Parathyroid adenoma (tissue), 2 donors: Measurements from ENCODE around the gene BLOC1S5.
A peak's percentile ranks its signal among the peaks of the same experiment; 100 is the strongest.

ENCODE experiments used
- H2AFZ ChIP-seq: fragments of 300-600 bp; sonication (generic); one replicate; pipeline ENCODE4 v1.7.0; 2017; ENCODE audit warnings: antibody characterized with exemption, mild to moderate bottlenecking
- H3K27ac ChIP-seq: fragments of 300-600 bp; sonication (generic); one replicate; pipeline ENCODE4 v1.7.0; 2017
- H3K27me3 ChIP-seq: fragments of 300-600 bp; sonication (generic); one replicate; pipeline ENCODE4 v1.7.0; 2017; ENCODE audit warnings: low read length; ENCODE audit not compliant: control insufficient read depth, insufficient read depth
- H3K36me3 ChIP-seq: fragments of 300-600 bp; sonication (generic); one replicate; pipeline ENCODE4 v1.7.0; 2017; ENCODE audit warnings: low read length; ENCODE audit not compliant: control insufficient read depth, insufficient read depth
- H3K4me1 ChIP-seq: fragments of 300-600 bp; sonication (generic); one replicate; pipeline ENCODE4 v1.7.0; 2017; ENCODE audit warnings: control low read depth
- H3K4me2 ChIP-seq: fragments of 300-600 bp; sonication (generic); one replicate; pipeline ENCODE4 v1.7.0; 2017; ENCODE audit warnings: low read length
- H3K4me3 ChIP-seq: fragments of 300-600 bp; sonication (generic); one replicate; pipeline ENCODE4 v1.7.0; 2017; ENCODE audit warnings: low read depth, low read length
- H3K79me2 ChIP-seq: fragments of 300-600 bp; sonication (generic); one replicate; pipeline ENCODE4 v1.7.0; 2017; ENCODE audit warnings: control low read depth
- H3K9ac ChIP-seq: fragments of 300-600 bp; sonication (generic); one replicate; pipeline ENCODE4 v1.7.0; 2017; ENCODE audit warnings: mild to moderate bottlenecking
- H3K9me3 ChIP-seq: fragments of 300-600 bp; sonication (generic); one replicate; pipeline ENCODE4 v1.7.0; 2017; ENCODE audit warnings: low read length; ENCODE audit not compliant: control insufficient read depth
- TF ChIP-seq, protein P1 (sequence below): fragments of 300-600 bp; sonication (generic); IDR thresholded peaks from one replicate; pipeline ENCODE4 v1.7.0; 2017; ENCODE audit warnings: antibody characterized with exemption, mild to moderate bottlenecking
- donor health status: primary hyperparathyroidism.

Gene BLOC1S5

DNA sequence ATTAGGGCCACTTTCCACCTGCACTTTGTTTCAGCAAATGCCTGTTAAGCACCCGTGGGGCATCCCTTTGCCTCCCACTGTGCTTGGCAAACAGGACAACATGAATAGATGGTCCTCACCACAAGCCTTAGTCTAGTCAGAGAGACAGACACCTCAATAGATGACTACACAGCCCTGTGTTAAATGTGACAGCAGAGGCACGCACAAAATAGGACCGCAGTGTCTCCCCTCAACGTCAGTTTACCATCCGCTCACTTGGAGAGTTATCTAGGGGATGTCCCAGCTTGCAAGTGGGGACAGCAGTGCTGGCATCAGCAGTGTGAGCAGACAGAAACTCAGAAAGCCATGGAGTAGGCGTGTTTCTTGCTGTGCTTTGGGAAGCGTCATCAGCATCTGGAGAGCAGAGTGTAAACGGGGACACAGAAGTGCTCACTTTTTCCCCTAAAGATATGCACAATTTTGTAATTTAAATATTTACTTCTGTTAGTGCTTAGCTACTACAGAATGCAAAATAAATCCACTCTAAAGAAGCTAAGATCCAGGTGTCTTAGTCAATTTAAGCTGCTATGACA, 87.6 kb downstream of the BLOC1S5 start:
- H3K4me1 ChIP-seq, result no peaks in the 10 kb centered on the region
- TF ChIP-seq, protein P1, sequence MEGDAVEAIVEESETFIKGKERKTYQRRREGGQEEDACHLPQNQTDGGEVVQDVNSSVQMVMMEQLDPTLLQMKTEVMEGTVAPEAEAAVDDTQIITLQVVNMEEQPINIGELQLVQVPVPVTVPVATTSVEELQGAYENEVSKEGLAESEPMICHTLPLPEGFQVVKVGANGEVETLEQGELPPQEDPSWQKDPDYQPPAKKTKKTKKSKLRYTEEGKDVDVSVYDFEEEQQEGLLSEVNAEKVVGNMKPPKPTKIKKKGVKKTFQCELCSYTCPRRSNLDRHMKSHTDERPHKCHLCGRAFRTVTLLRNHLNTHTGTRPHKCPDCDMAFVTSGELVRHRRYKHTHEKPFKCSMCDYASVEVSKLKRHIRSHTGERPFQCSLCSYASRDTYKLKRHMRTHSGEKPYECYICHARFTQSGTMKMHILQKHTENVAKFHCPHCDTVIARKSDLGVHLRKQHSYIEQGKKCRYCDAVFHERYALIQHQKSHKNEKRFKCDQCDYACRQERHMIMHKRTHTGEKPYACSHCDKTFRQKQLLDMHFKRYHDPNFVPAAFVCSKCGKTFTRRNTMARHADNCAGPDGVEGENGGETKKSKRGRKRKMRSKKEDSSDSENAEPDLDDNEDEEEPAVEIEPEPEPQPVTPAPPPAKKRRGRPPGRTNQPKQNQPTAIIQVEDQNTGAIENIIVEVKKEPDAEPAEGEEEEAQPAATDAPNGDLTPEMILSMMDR, result no peak
- no peak overlapping the region for H3K9ac ChIP-seq
- H2AFZ ChIP-seq, result no peak overlapping the region
- H3K79me2 ChIP-seq, result no peaks in the 10 kb centered on the region
- no peak overlapping the region for H3K4me3 ChIP-seq
- no peaks in the 10 kb centered on the region for H3K36me3 ChIP-seq
- no peaks in the 10 kb centered on the region for H3K9me3 ChIP-seq
- no peak overlapping the region for H3K27ac ChIP-seq
- no peaks in the 10 kb centered on the region for H3K27me3 ChIP-seq
- no peak overlapping the region for H3K4me2 ChIP-seq

DNA sequence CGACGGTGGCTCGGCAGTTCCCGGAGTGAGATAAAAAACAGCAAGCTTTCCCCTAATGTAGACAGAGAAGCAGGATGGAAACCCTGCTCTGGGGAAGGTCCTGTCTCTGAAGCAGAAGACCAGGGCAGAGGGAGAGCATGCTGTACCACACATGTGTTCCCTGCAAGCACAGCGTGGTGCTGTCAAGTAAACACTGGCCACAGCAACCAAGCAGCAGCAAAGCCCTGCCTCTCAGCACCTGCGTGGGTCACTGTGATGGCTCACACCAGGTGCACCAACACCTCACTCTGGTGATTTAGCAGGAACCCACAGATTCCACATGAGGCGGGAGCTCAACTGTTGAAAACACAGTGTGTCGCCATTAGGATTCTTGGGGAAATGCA, 88.4 kb downstream of the BLOC1S5 start:
- no peaks in the 10 kb centered on the region for H3K36me3 ChIP-seq
- H3K4me2 ChIP-seq, result peak overlapping the region; percentile 38
- H3K9ac ChIP-seq, result no peak overlapping the region
- H2AFZ ChIP-seq, result no peak overlapping the region
- H3K27ac ChIP-seq, result no peak overlapping the region
- TF ChIP-seq, protein P1, result no peak
- H3K9me3 ChIP-seq, result no peaks in the 10 kb centered on the region
- H3K27me3 ChIP-seq, result no peaks in the 10 kb centered on the region
- H3K79me2 ChIP-seq, result no peaks in the 10 kb centered on the region
- H3K4me1 ChIP-seq, result no peaks in the 10 kb centered on the region
- H3K4me3 ChIP-seq, result no peak overlapping the region

DNA sequence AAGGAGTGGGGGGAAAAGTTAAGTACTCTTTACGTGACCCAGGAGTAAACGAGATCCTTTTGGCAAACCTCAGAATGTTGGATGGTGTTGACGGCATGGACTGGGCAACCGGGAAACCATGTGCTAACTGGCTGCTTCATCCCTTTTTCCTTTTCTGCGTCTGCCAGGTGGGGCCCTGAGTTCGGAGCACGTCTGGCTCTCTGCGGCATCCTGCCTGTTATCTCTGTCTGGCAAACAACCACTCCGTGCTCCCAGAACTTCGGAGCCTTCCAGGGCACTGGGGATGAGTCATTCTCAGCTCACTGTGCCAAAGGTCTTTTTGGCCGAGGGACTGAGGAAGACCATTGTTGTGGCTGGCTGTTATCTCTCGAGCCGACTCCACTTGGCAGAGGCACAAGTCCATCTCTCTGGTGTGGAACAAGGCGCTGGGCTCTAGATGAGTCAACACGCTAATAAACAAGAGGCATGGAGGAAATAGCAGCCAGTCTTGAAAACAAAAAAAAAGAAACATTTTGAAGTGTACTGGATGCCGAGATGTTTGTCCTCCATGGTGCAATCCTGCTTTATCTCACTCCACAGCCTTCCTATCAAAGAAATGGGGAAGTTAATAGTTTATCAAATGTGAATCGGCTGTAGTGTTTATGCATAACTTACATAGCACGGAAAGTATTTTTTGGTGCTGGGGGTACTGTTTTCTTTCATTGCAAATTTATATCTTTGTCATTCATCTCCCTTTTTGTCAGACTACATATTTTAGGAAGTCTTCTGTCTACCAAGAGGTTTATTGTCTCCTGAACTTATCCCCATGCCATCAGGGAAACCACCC, 89.0 kb downstream of the BLOC1S5 start:
- TF ChIP-seq, protein P1, result no peak
- Histone ChIP-seq H3K36me3 (no peaks in the 10 kb centered on the region), H3K79me2 (no peaks in the 10 kb centered on the region), H3K9ac (no peak overlapping the region), H3K4me3 (no peak overlapping the region), H3K27ac (no peak overlapping the region), H3K9me3 (no peaks in the 10 kb centered on the region), H2AFZ (no peak overlapping the region), H3K27me3 (no peaks in the 10 kb centered on the region), H3K4me1 (no peaks in the 10 kb centered on the region), H3K4me2 (peak overlapping the region; percentile 38)

DNA sequence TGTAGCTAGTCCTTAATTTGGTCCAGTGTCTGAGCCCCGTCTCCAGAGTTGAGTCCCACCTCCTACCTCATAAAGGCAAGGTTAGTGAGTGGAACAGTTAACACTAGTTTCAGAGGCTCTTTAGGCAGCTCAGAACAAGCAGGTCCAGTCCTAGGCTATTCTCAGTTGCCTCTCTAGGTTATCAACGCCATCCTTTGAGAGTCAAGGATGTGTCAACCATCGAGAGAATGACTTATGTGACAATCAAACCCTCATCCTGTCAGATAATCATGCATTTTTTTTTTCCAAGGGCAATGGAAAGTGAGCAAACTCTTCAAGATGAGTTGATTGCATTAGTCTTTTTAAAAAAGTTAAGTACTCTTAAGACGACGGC, 89.6 kb downstream of the BLOC1S5 start:
- Histone ChIP-seq H3K27ac (no peak overlapping the region), H3K4me3 (no peak overlapping the region), H3K79me2 (no peaks in the 10 kb centered on the region), H3K9ac (no peak overlapping the region), H3K4me2 (peak overlapping the region; percentile 38), H2AFZ (no peak overlapping the region), H3K27me3 (no peaks in the 10 kb centered on the region), H3K4me1 (no peaks in the 10 kb centered on the region), H3K36me3 (no peaks in the 10 kb centered on the region), H3K9me3 (no peaks in the 10 kb centered on the region)
- TF ChIP-seq, protein P1, result no peak

DNA sequence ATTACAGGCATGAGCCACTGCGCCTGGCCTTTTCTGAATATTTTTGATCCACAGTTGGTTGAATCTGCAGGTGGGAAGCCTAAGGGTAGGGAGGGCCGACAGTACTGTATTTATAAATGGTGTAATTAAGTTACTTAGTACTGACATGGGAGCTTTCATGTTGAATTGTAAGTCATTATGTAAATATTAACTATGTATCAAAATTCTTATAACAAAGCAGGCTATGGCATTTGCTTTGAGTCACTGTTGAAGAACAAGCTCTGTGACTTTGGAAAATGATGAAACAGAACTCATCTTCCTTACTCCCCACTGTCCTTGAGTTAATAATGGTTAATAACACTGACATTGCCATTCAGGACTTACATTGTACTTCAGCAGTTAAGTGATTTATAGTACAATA, 90.6 kb downstream of the BLOC1S5 start:
- Histone ChIP-seq H3K9me3 (no peaks in the 10 kb centered on the region), H3K79me2 (no peaks in the 10 kb centered on the region), H3K36me3 (no peaks in the 10 kb centered on the region), H3K27ac (no peak overlapping the region), H3K4me1 (no peaks in the 10 kb centered on the region), H3K4me3 (no peak overlapping the region), H3K9ac (no peak overlapping the region), H2AFZ (no peak overlapping the region), H3K27me3 (no peaks in the 10 kb centered on the region), H3K4me2 (no peak overlapping the region)
- TF ChIP-seq, protein P1, result no peak
